ENCODE data around the gene MACIR. TPM values are rescaled to one million over a fixed set of nuclear protein-coding genes. Genes with fewer than 3 reads are reported as not detected.

MACIR gene
- total and polyA plus RNA-seq, 4 donors = 0.69 to 18.6 (median 0.83) TPM

DNA sequence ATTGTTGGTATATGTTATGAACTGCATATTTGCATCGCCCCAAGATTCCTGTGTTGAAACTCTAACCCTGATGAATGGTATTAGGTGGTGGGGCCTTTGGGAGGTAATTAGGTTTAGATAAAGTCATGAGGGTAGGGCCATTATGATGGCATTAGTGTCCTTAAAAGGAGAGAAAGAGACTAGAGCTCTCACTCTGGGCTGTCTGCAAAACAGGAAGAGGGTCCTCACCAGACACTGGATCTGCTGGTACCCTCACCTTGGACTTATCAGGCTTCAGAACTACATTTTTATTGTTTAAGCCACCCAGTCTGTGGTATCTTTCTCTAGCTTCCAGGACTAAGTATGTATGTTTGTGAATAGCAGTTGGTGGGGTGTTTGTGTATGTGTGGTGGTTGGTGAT lies 68.9 kb downstream of the MACIR start:
- Histone ChIP-seq H3K9ac (ENCODE audit: low read depth in 1 of 2, low read length in 2 of 2) (no peak overlapping the region), H3K4me1 (ENCODE audit: control insufficient read depth in 4 of 4, insufficient read depth in 4 of 4, low read length in 3 of 4) (no peaks in the 10 kb centered on the region), H3K36me3 (ENCODE audit: control insufficient read depth in 4 of 4, insufficient read depth in 3 of 4, low read depth in 1 of 4, low read length in 3 of 4) (no peaks in the 10 kb centered on the region), H3K4me3 (ENCODE audit: low read depth in 1 of 3, low read length in 3 of 3) (no peak overlapping the region), H3K27me3 (ENCODE audit: control insufficient read depth in 4 of 4, insufficient read depth in 4 of 4, low read length in 3 of 4) (no peaks in the 10 kb centered on the region), H3K9me3 (ENCODE audit: control insufficient read depth in 4 of 4, low read length in 3 of 4) (no peaks in the 10 kb centered on the region), H3K27ac (ENCODE audit: low read depth in 1 of 2, low read length in 2 of 2) (no peak overlapping the region)
- TF ChIP-seq MAX (IDR thresholded peaks at IDR 0.05) = no peak
- TF ChIP-seq JUND (IDR thresholded peaks at IDR 0.05) = no peak
- no peak for TF ChIP-seq FOXA1 (IDR thresholded peaks at IDR 0.05)
- TF ChIP-seq RXRA (IDR thresholded peaks at IDR 0.05) = no peak
- TF ChIP-seq TAF1 (conservative IDR thresholded peaks at IDR 0.05) = no peak
- TF ChIP-seq EGR1 (IDR thresholded peaks at IDR 0.05; ENCODE audit: low read depth in 2 of 2) = no peak
- no peak for TF ChIP-seq YY1 (IDR thresholded peaks at IDR 0.05)
- TF ChIP-seq ATF3 (IDR thresholded peaks at IDR 0.05) = no peak
- TF ChIP-seq, protein P1, sequence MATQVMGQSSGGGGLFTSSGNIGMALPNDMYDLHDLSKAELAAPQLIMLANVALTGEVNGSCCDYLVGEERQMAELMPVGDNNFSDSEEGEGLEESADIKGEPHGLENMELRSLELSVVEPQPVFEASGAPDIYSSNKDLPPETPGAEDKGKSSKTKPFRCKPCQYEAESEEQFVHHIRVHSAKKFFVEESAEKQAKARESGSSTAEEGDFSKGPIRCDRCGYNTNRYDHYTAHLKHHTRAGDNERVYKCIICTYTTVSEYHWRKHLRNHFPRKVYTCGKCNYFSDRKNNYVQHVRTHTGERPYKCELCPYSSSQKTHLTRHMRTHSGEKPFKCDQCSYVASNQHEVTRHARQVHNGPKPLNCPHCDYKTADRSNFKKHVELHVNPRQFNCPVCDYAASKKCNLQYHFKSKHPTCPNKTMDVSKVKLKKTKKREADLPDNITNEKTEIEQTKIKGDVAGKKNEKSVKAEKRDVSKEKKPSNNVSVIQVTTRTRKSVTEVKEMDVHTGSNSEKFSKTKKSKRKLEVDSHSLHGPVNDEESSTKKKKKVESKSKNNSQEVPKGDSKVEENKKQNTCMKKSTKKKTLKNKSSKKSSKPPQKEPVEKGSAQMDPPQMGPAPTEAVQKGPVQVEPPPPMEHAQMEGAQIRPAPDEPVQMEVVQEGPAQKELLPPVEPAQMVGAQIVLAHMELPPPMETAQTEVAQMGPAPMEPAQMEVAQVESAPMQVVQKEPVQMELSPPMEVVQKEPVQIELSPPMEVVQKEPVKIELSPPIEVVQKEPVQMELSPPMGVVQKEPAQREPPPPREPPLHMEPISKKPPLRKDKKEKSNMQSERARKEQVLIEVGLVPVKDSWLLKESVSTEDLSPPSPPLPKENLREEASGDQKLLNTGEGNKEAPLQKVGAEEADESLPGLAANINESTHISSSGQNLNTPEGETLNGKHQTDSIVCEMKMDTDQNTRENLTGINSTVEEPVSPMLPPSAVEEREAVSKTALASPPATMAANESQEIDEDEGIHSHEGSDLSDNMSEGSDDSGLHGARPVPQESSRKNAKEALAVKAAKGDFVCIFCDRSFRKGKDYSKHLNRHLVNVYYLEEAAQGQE (IDR thresholded peaks at IDR 0.05) = no peak
- TF ChIP-seq HNF4A (conservative IDR thresholded peaks at IDR 0.05) = no peak
- TF ChIP-seq HNF4G (IDR thresholded peaks at IDR 0.05) = no peak
- TF ChIP-seq ZBTB33 (IDR thresholded peaks at IDR 0.05) = no peak
- TF ChIP-seq GABPA (IDR thresholded peaks at IDR 0.05 in 1 of 2, conservative IDR thresholded peaks at IDR 0.05 in 1 of 2) = no peak
- no peak for TF ChIP-seq FOXA2 (IDR thresholded peaks at IDR 0.05)
- TF ChIP-seq NR2F2 (IDR thresholded peaks at IDR 0.05) = no peak
- TF ChIP-seq RAD21 (IDR thresholded peaks at IDR 0.05) = no peak
- TF ChIP-seq CTCF (IDR thresholded peaks at IDR 0.05; ENCODE audit: low read depth, low read length, missing input control) = no peak
- no peak for TF ChIP-seq SP1 (IDR thresholded peaks at IDR 0.05)
- no peak for DNase-seq (ENCODE audit: low spot score)
- WGBS = 92% methylated on average over 1 of the region's 1 CpG

Data from liver (tissue), 9 donors.